GM18502 (cell line): ENCODE results near the gene FLRT3.

ENCODE experiments used
- ATAC-seq: cut with Tn5 transposase; IDR thresholded peaks from one replicate; pipeline ENCODE4 v1.9.1; 2021; ENCODE audit warnings: mild to moderate bottlenecking; ENCODE audit not compliant: unreplicated experiment, poor library complexity

The FLRT3 gene

DNA sequence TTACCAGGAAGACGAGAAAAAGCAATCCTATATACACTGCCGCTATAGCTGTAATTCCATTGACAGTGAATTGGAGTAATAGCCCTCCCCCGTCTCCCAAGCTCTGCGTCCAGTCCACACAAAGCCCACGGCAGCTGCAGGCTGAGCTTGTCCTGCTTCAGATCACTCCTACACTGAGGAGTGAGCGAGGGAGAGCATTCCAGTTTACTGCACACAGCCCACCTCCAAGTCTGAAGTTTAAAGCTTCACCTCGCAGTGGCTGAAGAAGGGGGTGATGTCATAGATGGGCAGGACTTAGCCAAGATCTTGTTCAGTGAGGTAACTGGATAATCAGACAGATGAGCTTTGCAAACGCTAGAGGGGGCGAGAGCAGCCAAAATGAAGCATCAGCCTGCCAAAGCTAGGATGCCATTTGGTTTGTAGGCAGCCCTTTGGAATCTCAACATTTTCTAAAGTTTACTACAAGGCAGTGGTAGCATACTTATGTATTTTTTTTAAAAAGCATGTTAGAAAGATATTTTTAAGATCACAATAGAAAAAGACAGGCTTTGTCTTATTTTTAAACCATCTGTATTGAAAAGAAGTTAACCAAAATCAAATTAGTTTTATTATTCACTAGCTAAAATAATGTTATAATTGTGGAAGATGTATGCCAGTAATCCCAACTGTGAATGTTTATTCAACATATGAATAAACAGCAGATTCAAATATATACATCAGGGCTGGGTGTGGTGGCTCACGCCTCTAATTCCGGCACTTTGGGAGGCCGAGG is at the start of gene FLRT3:
Gene FLRT3, minus strand, starts transcription at position 213 of the 772 bp plus-strand sequence. CDS start 10,106 bp downstream, outside the sequence.
- peak; percentile 99 for ATAC-seq

DNA sequence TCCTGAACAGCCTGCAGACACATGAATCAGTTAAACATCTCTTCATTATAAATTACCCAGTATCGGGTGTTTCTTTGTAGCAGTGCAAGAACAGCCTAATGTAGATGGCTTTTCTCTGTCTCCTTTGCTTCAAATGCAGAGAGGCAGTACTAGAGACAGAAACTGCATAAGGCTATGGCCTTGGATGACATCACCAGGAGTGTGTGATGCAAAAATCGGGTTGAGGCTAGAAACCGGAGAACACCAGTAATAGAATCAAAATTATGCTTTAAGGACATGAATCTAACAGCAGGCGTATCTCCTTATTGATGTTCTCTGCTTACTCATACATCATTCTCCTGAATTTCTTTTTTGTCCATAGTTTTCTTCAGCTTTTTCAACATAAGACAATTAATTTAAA is 49.3 kb upstream of the FLRT3 start:
- ATAC-seq = no peak

DNA sequence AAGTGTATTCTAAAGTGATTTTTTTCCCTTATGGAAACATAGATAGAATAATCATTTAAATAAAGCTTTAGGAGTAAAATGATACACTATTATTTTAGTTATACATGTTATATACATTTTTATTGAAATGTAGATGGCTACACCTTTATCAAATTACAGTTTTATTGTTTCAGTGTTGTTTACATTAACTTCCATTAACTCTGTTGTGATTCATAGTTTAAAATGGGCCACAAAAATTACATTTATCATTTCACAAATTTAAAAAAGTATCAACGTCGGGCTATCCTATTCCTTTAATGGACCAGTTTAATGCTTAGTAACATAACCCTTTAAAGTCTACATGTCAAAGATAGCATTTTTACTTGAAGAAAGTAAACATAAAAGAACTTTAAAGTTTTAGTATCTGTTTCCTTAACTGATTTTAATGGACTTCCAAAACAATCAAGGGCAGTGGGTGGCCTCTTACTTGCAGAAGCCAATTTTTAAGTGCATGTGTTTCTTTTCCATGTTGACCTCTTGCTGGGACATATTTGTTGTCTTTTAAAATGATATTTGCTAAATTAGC is 47.8 kb upstream of the FLRT3 start:
- no peak for ATAC-seq

DNA sequence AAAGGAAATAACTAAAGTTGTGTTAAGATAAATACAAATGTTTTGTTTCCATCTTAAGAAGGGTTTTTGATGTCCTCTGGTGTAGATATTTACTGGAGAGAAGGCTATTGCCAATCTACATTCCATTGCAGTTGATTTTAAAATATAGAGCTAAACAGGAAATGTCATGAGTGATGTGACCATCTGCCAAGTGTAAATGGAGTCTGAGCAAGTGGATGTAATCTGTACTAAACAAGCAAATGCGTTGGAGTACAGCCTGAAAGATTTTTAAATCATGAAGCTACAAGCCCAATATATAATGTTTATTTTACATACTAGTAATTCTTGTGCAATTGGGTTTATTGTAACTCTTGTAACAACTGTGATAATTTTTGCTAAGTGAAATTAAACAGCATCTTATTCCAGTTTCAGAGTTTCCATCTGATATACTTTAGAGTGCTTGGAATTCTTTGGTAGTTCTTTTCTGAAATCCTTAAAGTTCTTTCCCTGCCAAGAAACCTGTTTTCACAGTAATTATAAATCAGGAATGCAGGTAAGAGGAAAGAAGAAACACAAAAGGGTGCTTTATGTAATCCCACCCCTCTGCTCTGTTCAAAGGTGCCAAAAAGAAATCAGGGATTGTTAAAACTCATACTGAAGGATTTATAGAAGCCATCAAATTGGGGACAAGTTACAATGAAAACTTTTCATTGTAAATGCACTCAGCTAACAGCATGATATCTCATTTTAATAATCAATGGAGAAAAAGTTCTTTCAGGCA is 47.2 kb upstream of the FLRT3 start:
- ATAC-seq = no peak

DNA sequence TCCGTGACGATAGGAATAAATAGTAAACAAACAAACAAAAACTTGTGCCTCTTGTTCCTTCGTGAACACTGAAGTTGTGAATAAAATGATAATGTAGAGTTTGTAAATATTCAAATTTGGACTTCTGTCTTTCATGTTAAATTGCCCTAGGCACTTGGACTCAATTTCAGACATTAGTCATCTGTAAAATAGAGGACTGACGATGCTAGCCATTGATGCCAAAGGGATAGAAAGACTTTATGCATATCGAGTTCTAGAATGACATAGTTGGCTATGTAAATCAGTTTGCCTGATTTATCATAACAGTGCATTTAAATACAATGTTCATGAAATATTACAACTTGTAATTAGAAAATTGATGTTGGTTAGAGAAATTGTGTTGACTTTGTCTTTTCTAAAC is 45.9 kb upstream of the FLRT3 start:
- no peak for ATAC-seq

DNA sequence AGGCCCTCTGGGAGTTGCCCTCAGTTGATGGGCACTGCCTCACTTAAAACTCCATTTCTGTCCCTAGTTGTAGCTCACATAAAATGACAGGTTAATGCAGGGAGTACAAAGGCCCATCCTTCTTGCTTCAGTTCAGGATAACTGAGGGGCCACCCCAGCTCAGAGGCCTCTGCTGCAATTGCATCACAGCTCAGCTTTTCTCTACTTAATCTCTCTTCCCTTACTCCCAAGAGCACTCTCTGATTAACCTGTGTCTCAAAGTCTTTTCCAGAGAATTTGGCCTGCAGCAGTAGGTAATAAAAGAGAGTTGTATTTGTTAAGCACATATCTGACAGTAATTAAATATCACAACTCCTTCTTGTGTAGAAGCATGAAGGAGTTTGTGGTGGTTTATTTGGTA is 40.9 kb upstream of the FLRT3 start:
- ATAC-seq = no peak

DNA sequence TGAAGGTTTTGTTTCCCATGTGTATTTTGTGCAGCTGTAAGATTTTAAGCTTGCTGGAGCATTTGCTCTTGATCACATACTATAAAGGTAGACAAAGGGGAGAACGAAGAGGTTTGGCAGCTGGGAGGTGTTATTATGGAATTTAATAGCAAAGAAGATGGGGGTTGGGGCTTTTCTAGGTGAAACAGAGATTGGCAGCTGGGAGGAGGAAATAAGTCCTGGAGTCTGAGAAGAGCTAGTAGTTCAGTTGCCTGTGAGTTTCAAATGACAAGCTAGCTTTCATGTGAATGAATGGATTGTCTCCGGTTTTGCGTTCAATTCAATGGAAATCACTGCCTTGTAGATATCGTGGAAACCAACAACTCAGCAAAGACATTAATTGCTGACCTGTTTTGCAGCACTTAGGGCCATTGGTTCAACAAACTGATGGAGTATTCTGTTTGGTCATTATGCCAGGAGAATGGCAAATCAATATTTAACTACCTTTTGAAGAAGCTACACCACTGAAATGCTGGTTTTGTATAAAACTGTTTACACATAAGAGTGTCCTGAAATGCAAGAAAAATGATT is 38.1 kb upstream of the FLRT3 start:
- ATAC-seq = no peak

DNA sequence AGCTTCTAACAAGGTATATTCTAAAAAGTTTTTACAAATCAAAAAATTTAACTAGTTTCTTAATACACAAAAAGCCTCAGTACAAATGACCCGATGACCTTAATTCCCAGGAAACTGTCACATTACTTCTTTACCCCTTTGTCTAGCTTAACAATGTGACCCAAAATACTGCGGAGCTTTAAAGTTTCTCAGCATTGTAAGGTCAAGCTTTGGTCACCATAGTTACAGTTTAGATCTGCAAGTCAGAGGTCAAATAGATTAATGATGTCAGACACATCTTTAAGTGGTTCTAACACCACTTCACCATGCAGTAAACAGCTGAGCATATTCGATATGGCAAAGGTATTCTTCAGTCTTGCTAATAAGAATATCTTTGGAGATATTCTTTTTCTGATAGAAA is 36.8 kb upstream of the FLRT3 start:
- no peak for ATAC-seq

DNA sequence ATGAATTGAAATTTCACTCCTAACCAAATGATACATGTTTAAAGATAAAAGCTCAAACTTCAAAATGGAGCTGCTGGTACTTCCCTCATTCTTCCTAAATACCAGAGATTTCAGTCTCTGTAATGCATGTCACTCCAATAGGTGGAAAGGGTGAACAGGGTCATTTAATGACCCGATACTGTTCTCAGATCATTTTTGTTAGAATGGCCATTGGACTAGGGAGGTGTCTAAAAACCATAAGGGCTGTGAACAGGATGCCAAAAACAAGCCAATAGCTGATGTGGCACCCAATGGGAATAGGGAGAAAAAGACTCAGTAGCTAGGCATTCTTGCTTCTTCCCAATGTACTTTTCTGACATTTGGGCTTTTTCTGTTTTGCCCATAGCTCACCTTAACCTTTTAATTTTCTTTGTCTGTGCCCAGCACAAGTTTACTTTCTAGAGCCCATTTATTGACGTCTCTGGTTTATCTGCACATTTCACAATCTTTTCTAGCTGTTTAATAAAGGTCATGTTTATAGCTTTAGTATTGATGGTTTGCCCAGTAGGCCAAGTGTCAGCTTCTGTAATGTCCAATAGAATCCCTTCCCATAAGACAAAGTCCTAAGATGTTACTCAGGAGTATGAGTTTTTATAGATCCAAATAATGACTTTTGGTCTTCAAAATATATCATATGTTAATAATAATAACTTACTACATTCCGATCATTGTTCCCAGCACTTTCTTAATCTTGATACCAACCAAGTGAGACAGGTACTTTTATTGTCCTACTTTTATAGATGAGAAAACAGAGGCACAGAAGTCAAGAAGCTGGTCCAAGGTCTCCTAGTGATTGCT is 24.3 kb upstream of the FLRT3 start:
- ATAC-seq = no peak

DNA sequence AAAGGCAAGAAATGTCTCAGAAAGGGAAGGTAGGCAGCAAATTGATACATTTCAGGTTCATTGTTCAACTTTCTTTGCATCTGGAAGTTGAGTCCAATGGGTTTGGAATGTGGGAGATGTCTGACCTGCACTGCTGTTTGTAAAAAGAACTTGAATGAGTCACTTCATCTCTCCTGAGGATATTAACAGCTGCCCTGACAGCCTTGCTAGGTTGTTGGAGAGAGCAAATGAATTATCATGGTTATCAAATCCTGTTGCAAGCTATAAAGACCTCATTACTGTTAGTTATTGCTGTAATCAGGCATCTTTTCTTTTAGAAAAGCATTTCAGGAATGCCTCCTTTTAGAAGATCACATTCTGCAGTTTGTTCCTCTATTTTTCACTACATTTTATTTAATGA is 23.0 kb upstream of the FLRT3 start:
- no peak for ATAC-seq

DNA sequence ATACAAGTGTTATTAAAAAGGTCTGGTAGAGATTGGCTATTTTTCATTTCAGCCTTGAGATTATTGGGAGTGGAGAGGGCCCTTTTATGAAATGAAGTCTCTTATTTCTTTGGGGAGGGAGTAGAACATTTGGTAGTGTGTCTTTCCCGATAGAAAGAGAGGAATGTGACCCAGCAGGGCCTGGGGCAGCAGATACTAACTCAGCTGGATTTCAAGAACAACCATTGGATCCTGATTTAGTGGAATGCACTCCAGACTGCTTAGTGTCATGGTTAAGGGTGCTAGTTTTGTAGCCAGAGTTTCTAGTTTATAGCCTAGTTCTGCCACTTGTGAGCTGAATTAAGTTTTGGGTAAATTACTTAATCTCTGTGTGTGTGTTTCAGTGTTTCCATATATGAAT is 18.4 kb upstream of the FLRT3 start:
- ATAC-seq = no peak

DNA sequence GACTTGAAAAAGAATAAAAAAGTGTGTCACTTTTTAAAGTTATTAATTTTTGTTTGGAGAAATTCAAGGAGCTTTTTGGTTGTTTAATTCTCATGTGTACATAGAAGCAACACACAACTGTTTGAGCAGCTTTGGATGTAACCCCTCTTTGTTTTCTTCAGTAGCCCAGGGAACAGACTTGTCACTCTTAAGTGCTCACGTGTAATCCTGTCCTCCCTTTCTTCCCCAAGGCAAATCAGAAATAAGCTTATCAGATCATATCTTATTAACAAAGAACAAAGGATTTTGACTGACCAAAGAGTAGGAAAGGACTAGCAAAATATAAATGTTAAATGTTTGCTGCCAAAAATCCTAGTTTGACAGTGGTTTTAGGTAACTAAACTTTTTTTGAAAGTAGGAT is 7.3 kb upstream of the FLRT3 start:
- ATAC-seq = no peak

DNA sequence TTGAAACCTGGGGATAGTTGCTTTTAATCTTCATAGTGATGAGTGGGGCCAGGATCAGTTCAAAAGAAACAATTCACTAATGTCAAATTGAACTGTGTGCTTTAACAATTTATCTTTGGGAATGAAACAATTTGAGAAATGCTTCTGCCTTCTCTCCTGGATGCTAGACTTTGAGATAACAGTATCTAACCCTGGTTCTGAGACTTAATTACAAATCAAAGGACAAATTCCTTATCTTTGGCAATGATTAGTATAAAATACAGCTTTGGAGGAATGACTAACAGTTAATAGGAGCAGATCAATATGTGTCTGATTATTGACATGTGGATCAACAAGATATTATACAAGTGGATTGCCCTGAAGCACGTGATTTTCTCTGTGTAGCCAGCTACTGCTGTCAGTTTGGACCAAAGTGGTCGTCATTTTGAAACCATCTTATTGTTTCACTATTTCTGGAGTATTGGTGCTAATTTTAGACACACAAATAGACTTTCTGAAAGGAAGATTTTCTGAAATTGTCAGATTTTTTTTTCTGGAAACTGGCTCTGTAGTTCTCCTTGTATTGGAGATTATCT is 6.2 kb upstream of the FLRT3 start:
- no peak for ATAC-seq

DNA sequence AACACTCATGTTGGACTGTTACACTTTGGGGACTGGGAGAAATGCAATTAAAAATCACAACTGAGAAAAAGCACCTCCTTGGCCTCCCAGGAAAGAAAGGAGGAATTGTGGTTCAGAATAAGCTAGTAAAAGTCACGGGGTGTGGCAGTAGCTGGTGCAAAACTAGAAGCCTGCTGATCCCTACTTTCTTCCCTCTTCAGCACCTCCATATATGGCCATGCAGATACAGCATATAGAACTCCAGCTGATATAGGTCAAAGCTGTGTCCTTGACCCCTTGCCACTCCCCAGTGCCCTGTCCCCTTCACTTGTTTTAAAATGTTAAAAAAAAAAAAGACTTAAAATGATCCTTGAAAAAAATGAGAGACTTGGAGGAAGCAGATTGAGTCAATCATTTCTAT is 5.5 kb upstream of the FLRT3 start:
- ATAC-seq = no peak

DNA sequence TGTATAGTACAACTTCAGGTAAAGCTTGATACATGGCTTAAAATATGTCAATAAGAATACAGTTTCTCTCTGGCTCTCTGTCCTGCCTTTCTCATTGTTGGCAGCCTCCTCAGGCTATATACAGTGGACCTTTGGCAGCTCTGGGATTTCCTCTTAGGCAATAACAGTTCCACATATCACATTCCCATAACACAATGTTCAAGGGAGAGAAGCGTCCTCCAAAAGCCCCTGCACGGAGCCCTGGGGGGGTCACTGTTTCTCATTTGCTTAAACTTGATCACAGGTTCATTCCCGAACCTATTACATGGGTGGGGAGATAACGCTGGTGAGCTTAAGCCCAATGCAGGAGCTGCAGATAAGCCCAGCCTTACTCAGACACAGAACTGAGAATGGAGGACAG is 4.4 kb upstream of the FLRT3 start:
- no peak for ATAC-seq

DNA sequence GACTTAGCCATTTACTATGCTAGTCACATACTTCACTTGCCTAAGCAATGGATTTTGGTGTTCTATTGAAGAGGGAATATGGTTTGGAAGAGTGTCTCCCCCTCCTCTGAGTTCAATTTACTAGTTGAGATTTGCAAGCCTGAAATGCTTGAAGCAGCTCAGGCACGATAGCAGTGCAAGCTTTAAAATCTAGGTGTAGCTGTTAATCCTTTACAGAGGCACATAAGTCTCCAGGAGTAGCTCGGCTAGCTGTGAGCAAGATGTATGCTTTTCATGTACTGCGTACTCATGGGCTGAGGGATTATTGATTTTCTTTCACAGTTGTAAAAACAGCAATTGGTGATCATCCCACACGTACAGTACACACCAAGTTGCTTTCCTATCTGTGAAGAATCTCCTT is 726 bp downstream of the FLRT3 start:
- ATAC-seq = no peak

DNA sequence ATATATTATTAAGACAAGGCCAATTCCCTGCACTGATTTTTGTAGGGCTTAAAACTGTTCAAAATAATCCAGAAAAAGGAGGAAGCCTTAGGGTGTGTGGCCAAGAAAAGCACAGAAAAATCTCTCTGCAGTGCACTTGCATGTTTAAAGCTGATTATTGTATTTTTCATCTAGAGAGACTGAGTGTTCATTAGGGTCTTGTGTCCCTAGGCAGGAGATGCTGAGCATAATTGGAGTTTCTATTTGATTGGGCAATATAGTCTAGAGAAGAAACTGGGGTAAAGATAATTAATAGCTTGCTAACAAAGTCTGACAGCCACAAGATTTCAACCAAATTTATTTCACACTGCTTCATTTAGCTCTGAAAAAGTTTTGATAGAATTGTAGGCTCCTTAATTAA is 2.4 kb downstream of the FLRT3 start:
- no peak for ATAC-seq

DNA sequence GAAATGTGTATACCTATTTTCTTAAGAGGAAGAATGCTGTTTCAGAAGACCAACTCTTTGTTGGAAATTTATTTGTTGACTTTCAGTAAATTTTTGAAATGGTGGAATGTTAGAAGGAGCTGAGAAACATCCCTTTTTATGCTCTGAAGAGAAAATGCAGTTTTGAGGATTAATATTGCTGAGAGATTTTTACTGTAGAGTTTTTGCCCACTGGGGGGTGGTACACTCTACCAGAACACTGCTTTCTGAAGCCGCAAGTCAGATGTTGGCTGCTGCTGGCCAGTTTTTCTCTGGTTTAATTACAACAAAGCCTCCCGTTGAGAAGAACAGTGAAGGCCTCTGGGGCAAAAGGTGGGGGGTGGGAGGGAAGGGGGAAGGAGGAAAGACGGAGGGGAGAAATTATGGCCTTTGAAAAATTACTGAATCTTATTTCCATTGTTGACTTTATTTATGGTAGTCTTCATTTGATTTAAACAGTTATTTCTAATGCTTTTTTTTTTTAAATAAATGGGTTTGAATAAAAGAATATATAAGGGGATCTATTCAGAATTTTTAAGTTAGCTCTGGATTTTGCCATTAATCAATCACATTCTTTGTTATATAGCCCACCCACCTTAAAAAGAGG is 3.0 kb downstream of the FLRT3 start:
- ATAC-seq = no peak

DNA sequence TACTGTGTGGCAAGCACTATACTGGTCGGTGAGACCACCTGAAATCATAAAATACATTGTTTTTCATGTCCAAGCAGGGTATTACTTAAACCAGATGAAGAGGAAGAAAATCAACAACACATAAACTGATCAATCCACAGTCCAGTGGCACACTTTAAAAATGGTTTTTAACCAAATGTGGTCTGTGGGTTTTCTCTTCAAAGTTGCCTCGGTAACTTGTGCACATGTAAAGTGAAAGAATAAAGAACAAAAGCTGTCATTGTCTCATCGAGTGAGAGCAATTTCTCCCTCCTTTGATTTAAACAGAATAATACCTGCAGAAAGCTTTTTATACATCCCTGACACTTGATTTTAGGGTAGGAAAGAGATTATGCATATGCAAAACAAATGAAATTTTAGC is 3.7 kb downstream of the FLRT3 start:
- no peak for ATAC-seq

DNA sequence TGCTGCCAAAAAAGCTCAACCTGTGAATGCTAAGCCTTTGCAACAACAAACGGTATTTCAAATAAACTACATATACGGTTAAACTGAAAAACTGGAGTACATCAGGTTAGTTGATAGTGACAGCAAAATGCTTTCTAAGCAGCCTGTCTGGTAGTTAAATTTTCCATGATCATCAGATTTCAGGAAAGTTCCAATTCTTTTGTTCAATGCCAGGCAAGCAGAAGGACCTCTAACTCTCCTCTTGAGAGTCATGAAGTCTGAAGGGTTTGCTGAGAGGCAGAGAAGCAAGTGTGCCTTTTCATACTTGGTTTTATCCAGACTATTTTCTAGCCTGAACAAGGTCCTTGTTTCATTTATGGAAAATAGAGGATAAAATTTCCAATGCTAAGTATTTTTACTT is 4.5 kb downstream of the FLRT3 start:
- no peak for ATAC-seq
